Activated effector memory CD4-positive, alpha-beta T cell treated with Interleukin-2 at 50 U/mL for 16 hours (primary cell): ENCODE data around the gene RPL37.
"Not testable (repeated sequence)": the region's sequence is repeated elsewhere in the genome, so short reads cannot be mapped to it uniquely, and the experiment has no call there.

ENCODE experiments used
- DNase-seq: peaks from one replicate; pipeline ENCODE4 v3.0.0-alpha.2; 2020

Gene RPL37

GRCh38 chr5:40834849-40835787 lies at the start of gene RPL37:
RPL37 (minus strand) TSS chr5:40835222; CDS start chr5:40835185, 37 bp downstream.
- DNase-seq, result peak; percentile 88

GRCh38 chr5:40883051-40883450 lies 48.0 kb upstream of the RPL37 start:
- DNase-seq, result not testable (repeated sequence)

- DNase-seq, result no peak
Observed at GRCh38 chr5:40882291-40882690, 47.3 kb upstream of the RPL37 start.

DNA sequence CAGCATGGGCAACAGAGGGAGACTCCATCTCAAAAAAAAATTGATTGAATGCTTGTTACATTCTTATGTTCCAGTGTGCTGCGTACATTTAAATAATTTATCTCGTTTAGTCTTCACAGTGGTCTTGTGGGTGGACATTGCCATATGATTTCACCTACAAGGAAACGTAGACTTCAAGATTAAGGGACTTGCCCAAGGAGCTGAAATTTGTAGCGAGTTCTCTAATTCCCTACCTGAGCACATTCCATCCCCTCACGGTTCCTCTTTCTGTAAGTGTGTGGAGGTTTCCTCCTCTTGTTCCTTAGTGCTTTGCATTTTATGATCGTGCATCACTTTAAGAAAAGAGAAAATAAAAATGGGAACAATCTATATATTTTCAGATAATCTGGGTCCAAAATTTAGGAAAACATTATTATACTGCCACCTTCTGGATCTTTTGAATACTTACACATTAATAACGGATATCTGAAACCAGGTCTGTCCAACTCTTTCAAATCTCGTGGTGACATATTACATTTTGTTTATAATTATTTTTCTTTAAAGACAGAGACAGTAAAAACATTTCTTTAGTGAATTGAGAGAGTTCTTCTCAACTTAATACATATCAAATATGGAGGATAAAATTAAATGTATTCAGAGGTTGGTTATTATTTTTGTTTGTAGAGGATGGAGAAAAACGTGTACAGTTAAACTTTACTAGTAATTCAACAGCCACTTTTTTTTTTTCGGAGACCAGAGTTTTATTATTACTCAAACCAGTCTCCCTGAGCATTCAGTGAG lies 44.3 kb upstream of the RPL37 start:
- no peak for DNase-seq

- DNase-seq, result no peak
Observed at GRCh38 chr5:40877371-40877988, 42.5 kb upstream of the RPL37 start.

DNA sequence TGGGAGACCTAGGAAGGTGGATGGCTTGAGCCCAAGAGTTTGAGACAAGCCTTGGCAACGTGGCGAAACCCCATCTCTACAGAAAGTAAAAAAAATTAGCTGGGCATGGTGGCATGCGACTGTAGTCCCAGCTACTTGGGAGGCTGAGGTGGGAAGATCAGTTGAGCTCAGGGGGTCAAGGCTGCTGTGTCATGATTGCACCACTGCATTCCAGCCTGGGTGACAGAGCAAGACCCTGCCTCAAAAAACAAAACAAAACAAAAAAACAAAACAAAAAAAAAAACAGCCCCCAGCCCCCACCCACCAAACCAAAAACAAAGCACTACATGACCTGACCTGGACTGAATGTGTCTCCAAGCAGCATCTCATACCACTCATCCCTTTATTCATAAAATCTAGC lies 40.9 kb upstream of the RPL37 start:
- no peak for DNase-seq

- DNase-seq, result no peak
Observed at GRCh38 chr5:40873286-40873880, 38.4 kb upstream of the RPL37 start.

GRCh38 chr5:40872253-40872652 lies 37.2 kb upstream of the RPL37 start:
- DNase-seq, result not testable (repeated sequence)

DNA sequence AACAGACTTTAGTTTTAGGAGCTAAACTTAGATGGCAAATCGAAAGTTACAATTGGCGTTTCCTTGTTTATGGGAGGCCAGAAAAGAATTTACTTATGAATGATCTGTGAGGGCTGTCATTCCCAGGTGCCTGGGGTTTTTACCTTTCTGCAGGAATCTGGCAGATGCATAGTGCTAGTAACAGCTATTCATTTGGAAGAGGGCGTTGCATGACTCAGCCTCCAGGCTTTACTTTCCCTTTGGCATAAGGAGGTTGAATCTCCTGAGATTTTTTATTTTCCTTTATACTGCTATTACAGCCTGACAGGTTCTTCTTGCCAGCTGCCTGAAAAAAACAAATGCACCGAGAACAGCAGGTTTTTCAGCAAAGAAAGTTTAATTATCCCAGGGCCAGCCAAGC lies 36.2 kb upstream of the RPL37 start:
- DNase-seq, result no peak

DNA sequence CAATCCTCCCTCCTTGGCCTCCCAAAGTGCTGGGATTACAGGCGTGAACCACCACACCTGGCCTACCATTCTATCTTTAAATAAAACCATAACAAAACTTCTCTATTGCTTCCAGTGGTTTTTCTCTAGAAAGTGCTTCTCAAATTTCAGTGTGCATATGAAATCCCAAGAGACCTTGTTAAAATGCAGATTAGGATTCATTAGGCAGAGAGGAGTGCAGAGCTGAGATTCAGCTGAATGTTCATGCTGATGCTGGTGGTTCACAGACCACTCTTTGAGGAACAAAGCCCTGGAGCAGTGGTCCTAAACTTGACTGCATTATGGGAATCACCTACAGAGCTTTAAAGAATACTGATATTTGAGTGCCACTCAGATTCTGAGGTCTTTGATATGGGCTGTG lies 34.4 kb upstream of the RPL37 start:
- DNase-seq, result no peak

DNA sequence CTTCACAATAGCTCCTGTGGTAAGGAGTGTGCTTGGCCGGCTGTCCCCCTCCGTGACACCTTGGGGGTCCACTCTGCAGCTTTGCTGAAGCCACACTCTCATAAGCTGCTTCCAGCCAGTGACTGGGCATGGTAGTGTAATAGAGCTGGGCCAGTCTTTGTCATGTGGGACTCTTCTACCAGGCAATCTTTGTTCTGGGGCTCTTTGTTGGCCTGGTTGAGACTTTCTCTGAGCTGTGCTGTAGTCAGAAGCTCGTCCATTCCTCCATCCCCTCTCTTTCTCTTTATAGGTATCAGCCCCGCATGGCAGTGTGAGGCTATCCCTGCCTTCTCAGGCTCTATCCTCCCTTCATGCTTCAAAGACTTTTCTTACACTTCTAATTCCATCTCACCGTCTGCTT lies 31.8 kb upstream of the RPL37 start:
- no peak for DNase-seq

- DNase-seq, result not testable (repeated sequence)
Observed at GRCh38 chr5:40865004-40865403, 30.0 kb upstream of the RPL37 start.

DNA sequence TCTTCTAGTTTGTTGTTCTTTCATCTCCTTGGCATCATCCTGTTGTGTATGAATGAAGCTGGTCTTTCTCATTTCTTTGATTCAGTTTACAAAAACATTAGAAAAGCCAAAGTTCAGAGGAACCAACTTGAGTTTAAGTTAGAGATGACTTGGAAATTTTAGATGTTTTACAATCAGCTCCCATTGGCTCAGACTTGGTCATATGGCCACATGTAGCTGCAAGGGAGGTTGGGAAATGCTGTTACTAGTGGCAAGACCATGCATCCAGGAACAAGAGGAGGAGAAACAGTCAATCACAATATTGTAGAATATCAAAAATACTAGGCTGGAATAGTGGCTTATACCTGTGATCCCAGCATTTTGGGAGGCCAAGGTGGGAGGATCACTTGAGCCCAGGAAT lies 25.7 kb upstream of the RPL37 start:
- DNase-seq, result no peak

DNA sequence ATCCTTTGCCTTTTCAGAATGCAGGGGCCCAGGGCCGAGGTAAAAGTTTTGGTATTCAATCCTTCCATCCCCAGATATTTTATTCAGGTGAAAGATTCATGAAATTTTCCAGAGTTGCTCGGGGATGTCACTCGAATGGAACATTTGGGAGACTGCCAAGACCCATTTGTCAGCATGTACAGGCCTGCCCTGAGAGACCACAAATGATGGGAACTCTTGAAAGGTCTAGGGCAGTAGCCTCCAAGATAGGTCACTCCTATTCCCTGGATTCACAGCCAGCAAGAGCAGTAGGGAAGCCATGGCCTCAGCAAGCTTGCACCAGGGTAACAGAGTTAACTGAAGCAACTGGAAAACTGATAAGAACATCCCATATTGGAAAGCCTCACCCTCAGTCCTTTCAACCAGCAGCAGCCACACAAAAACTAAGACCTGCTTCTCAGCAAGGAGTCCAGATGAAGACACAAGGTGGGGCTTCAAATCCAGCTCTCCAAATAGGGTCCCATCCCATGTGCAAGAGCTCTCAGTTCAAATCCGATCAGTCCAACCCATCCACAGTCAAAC lies 18.7 kb upstream of the RPL37 start:
- no peak for DNase-seq

- DNase-seq, result no peak
Observed at GRCh38 chr5:40847525-40847924, 12.5 kb upstream of the RPL37 start.

DNA sequence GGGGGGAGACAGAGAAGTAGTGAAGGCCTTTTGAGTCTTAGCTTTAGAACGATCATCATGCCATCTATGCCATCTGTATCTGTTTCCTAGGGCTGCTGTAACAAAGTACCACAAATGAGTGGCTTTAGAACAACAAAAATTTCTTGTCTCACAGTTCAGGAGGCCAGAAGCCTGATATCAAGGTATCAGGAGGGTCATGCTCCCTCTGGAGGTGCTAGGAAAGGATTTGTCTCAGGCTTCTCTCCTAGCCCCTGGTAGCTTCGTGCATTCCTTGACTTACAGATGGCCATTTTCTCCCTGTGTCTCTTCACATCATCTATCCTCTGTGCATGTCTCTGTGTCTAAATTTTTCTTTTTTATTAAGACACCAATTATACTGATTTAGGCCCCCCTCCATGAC lies 11.3 kb upstream of the RPL37 start:
- no peak for DNase-seq

GRCh38 chr5:40844565-40844964 lies 9.5 kb upstream of the RPL37 start:
- DNase-seq, result no peak

DNA sequence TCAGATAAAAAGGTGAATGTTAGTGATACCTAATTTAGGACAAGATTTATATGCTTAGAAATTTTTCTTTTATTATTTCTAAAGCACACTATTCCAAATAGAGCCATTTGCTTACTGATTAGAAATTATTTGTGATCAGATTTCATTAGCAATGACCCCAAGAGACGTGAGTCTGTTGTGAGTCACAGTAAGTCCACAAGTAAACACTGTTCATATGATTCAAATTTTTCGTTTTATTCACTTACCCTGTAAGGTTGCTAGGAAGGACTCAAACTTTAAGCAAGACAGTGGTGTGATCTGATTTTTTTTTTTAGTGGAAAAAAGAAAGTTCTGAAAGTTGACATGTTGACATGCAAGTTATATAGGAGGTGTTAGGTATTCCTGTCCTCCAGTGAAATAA lies 7.3 kb upstream of the RPL37 start:
- no peak for DNase-seq

- no peak for DNase-seq
Observed at GRCh38 chr5:40841068-40841805, 6.2 kb upstream of the RPL37 start, which contains the start of gene CARD6. CARD6 (plus strand) TSS chr5:40841367; CDS start chr5:40841383, 16 bp downstream.

DNA sequence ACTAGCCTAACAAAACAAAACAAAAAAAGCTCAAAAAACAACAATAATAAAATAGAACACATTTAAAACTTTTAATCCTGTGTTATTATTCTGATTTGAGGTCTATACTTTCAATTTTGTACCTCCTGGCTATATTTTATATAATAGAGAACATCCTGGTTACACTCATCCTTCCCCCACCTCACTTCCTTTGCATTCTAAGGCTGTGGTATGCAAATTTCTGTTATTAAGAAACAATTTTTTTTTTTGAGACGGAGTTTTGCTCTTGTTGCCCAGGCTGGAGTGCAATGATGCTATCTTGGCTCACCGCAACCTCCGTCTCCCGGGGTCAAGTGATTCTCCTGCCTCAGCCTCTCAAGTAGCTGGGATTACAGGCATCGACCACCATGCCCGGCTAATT lies 3.1 kb upstream of the RPL37 start:
- DNase-seq, result no peak

DNA sequence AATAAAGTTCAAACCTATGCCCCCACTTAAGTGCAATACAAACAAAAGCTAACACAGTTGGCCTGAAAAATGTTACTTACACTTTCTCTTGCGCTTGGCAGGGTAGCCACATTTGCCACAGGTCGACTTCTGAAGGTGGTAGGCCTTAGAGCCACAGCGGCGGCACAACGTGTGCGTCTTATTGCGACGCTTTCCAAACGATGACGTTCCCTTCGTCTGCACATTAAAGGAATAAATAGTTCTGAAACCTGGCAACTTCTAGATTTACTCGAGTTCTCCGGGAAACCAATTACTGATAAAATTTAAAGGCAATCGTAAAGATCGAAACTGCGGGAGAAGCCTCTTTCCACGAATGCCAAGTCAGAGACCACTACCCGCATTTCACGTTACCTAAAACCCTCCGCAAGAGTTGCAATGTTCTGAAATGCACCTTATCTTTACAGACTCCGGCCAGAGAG lies 602 bp downstream of the RPL37 start:
- peak; percentile 24 for DNase-seq

DNA sequence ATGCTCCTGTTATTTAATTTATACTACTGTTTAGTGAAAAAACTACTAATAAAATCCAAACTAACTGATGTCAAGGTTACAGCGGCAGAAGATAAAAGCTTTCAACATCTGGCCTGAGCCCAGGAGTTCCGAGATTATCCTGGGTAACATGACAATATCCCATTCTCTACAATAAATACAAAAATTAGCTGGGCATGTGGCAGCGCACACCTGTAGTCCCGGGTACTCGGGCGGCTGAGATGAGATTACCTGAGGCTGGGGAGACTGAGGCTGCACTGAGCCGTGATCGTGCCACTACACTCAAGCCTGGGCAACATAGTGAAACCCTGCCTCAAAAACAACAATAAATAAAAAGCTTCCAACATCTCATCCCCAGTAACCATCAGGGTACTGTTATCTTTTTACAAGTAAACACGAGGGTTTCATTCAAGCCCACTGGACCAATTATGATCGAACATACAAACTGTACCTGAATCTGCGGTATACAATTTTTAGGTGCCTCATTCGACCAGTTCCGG lies 1.3 kb downstream of the RPL37 start:
- no peak for DNase-seq
